ENCODE data around the gene VRK1.

Gene VRK1

DNA sequence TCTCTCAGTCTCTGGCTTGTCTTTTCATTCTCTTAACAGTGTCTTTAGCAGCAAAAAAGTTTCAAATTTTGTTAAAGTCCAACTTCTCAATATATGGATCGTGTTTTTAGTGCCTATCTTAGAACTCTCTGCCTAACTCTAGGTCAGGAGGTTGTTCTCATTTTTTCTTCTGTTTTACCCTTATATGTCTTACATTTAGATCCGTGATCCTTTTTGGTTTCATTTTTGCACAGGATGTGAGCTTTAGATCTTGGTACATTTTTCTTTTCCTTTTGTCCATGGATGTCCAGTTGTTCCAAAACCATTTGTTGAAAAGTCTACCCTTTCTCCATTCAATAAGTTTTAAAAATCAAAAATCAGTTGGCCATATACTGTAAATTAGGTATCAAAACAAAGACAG, 6.8 kb downstream of the VRK1 start:
- Histone ChIP-seq H3K27me3 (ENCODE audit: control insufficient read depth, insufficient read depth, low read length) (no peaks in the 10 kb centered on the region), H3K27ac (ENCODE audit: low read length) (no peak overlapping the region), H3K4me1 (ENCODE audit: control insufficient read depth, insufficient read depth, low read length) (no peaks in the 10 kb centered on the region), H3K9me3 (ENCODE audit: control insufficient read depth, insufficient read depth, low read length) (no peaks in the 10 kb centered on the region), H3K36me3 (ENCODE audit: control insufficient read depth, insufficient read depth, low read length) (no peaks in the 10 kb centered on the region; the same call in 1 of the 2 replicates), H3K4me3 (ENCODE audit: low read length) (no peak overlapping the region)
- WGBS (ENCODE audit: insufficient coverage, insufficient read length), result no CpG with 5 or more reads among the region's 2 CpGs
- no peak for DNase-seq (ENCODE audit: low read depth, low spot score)

DNA sequence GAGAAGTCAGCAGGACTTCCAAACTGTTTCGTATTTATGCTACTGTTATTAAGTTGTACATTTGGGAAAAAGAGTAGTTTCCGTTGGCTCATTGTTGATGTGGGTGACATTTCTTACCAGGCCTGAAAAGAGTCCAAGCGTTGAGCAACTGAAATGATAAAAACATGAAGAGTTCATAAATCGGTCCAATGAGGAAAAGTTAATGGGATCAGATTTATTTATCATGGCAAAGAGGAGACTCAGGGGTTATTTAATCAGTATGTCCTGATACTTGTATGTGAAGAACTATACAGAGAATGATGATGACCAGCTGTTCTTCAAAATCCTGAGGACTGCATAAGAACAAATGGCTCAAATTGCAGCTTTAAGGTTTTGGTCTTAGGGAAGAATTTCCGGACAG, 7.7 kb downstream of the VRK1 start:
- H3K27ac ChIP-seq (ENCODE audit: low read length), result no peak overlapping the region
- DNase-seq (ENCODE audit: low read depth, low spot score), result no peak
- no peaks in the 10 kb centered on the region for H3K9me3 ChIP-seq (ENCODE audit: control insufficient read depth, insufficient read depth, low read length)
- no CpG with 5 or more reads among the region's 5 CpGs for WGBS (ENCODE audit: insufficient coverage, insufficient read length)
- H3K4me1 ChIP-seq (ENCODE audit: control insufficient read depth, insufficient read depth, low read length), result no peaks in the 10 kb centered on the region
- H3K36me3 ChIP-seq (ENCODE audit: control insufficient read depth, insufficient read depth, low read length), result no peaks in the 10 kb centered on the region; the same call in 1 of the 2 replicates
- H3K4me3 ChIP-seq (ENCODE audit: low read length), result no peak overlapping the region
- no peaks in the 10 kb centered on the region for H3K27me3 ChIP-seq (ENCODE audit: control insufficient read depth, insufficient read depth, low read length)

DNA sequence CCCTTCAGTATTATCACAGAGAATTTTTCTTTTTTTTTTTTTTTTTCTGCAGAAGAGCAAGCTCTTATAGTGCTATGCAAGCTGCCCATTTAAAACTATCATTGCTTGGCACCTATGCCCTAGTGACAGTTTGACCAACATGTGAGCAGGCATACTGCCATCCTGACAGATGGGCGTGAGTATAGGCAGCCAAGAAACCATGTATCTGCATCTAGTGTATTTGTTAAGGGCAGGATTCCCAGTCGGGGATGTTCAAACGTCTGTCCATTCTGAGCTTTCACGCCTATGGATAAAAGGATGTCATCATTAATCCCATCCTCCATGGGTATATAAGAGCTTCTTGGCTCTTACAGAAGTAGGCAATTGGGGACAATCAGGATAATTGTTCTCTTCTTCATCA, 8.8 kb downstream of the VRK1 start:
- Histone ChIP-seq H3K27ac (ENCODE audit: low read length) (no peak overlapping the region), H3K27me3 (ENCODE audit: control insufficient read depth, insufficient read depth, low read length) (no peaks in the 10 kb centered on the region), H3K4me1 (ENCODE audit: control insufficient read depth, insufficient read depth, low read length) (no peaks in the 10 kb centered on the region), H3K9me3 (ENCODE audit: control insufficient read depth, insufficient read depth, low read length) (no peaks in the 10 kb centered on the region), H3K36me3 (ENCODE audit: control insufficient read depth, insufficient read depth, low read length) (no peaks in the 10 kb centered on the region; the same call in 1 of the 2 replicates), H3K4me3 (ENCODE audit: low read length) (no peak overlapping the region)
- no peak for DNase-seq (ENCODE audit: low read depth, low spot score)
- WGBS (ENCODE audit: insufficient coverage, insufficient read length), result no CpG with 5 or more reads among the region's 4 CpGs

DNA sequence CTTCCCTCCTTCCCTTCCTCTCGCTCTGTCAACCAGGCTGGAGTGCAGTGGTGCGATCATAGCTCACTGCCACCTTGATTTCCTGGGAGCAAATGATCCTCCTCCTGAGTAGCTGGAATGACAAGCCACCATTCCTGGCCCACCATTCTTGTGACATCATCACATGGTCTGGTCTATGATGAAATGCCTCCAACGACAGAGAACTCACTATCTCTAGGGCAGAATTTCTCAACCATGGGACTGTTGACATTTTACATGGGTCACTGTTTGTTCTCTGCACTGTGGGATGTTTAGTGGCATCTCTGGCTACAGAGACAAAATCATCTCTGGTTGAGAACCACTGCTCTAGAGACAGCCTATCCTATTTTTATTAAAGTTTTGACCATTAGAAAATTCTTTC, 9.7 kb downstream of the VRK1 start:
- Histone ChIP-seq H3K9me3 (ENCODE audit: control insufficient read depth, insufficient read depth, low read length) (no peaks in the 10 kb centered on the region), H3K4me1 (ENCODE audit: control insufficient read depth, insufficient read depth, low read length) (no peaks in the 10 kb centered on the region), H3K27ac (ENCODE audit: low read length) (no peak overlapping the region), H3K27me3 (ENCODE audit: control insufficient read depth, insufficient read depth, low read length) (no peaks in the 10 kb centered on the region), H3K4me3 (ENCODE audit: low read length) (no peak overlapping the region), H3K36me3 (ENCODE audit: control insufficient read depth, insufficient read depth, low read length) (no peaks in the 10 kb centered on the region; the same call in 1 of the 2 replicates)
- no peak for DNase-seq (ENCODE audit: low read depth, low spot score)
- no CpG with 5 or more reads among the region's 3 CpGs for WGBS (ENCODE audit: insufficient coverage, insufficient read length)

DNA sequence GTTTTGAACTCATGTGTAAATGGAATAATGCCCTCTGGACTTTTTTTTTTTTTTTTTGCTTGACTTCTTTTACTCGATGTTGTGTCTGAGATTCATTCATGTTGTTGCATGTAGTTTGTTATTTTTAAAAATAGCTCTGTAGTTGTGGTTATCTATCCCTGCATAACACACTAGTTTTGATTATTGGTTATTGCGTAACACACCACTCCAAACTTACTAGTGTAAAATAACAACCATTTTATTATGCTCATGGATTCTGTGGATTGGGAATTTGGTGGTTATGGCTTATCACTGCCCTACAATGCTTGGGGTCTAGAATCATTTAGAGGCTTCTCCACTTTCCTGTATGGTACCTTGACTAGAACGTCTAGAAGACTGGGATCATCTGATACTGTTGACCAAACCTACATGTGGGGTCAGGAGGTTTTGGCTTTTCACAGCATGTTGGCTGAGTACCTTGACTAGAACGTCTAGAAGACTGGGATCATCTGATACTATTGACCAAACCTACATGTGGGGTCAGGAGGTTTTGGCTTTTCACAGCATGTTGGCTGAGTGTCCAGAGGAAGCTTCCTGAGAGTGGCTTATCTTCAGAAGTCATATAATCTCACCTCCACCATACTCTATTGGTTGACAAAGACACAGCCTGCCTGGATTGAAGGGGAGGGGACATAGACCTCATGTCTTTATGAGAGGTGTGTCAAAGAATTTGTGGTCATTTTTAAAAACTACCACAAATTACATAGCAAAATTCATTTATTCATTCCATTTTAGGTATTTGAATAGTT, 11.6 kb downstream of the VRK1 start:
- no peak for DNase-seq (ENCODE audit: low read depth, low spot score)
- Histone ChIP-seq H3K27ac (ENCODE audit: low read length) (no peak overlapping the region), H3K9me3 (ENCODE audit: control insufficient read depth, insufficient read depth, low read length) (no peaks in the 10 kb centered on the region), H3K4me1 (ENCODE audit: control insufficient read depth, insufficient read depth, low read length) (no peaks in the 10 kb centered on the region), H3K36me3 (ENCODE audit: control insufficient read depth, insufficient read depth, low read length) (no peaks in the 10 kb centered on the region; the same call in 1 of the 2 replicates), H3K4me3 (ENCODE audit: low read length) (no peak overlapping the region), H3K27me3 (ENCODE audit: control insufficient read depth, insufficient read depth, low read length) (no peaks in the 10 kb centered on the region)
- WGBS (ENCODE audit: insufficient coverage, insufficient read length), result no CpG with 5 or more reads among the region's 4 CpGs

DNA sequence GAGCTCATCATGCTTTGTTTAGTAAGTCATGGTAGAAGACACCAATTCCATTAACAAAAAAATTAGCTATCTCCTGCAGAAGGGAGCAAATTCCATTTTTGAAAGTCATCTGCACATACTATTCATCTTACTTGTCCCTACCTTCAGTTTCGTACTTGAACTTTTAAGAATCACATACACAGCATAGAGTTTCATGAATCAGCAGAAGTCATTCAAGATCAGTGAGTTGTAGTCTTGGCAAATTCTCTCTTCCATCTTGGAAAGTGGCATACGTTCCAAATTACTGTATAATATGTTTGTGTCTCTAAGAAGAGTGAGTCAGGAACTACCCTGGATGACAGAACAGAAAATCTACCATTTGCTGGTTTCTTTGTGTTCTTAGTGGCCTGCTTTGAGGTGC, 14.1 kb downstream of the VRK1 start:
- Histone ChIP-seq H3K4me3 (ENCODE audit: low read length) (no peak overlapping the region), H3K27ac (ENCODE audit: low read length) (no peak overlapping the region), H3K4me1 (ENCODE audit: control insufficient read depth, insufficient read depth, low read length) (no peaks in the 10 kb centered on the region), H3K9me3 (ENCODE audit: control insufficient read depth, insufficient read depth, low read length) (no peaks in the 10 kb centered on the region), H3K27me3 (ENCODE audit: control insufficient read depth, insufficient read depth, low read length) (no peaks in the 10 kb centered on the region), H3K36me3 (ENCODE audit: control insufficient read depth, insufficient read depth, low read length) (no peaks in the 10 kb centered on the region)
- WGBS (ENCODE audit: insufficient coverage, insufficient read length), result no CpG with 5 or more reads among the region's 2 CpGs
- DNase-seq (ENCODE audit: low read depth, low spot score), result no peak

DNA sequence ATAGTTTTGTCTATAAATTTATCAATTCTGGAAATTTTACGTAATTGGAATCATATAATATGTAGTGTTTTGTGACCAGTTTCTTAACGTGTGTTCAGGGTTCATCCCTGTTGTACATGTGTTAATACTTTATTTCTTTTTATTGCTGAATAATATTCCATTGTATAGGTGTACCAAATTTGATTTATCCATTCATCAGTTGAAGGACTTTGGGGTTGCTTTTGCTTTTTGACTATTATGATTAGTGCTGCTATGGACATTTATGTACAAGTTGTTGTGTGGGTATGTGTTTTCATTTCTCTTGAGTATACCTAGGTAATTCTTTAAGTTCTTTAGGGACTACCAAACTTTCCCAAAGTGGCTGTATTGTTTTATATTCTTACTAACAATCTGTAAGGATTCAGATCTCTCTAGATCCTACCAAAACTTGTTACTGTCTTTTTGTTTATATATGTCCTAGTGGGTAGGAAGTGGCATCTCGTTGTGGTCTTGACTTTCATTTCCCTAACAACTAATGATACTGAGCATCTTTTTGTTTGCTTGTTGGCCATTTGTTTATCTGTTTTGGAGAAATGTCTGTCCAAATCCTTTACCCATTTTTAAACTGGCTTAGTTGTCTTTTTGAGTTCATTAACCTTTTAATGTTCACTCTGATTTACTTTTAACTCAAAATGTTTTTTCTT, 14.9 kb downstream of the VRK1 start:
- no CpG with 5 or more reads among the region's 3 CpGs for WGBS (ENCODE audit: insufficient coverage, insufficient read length)

DNA sequence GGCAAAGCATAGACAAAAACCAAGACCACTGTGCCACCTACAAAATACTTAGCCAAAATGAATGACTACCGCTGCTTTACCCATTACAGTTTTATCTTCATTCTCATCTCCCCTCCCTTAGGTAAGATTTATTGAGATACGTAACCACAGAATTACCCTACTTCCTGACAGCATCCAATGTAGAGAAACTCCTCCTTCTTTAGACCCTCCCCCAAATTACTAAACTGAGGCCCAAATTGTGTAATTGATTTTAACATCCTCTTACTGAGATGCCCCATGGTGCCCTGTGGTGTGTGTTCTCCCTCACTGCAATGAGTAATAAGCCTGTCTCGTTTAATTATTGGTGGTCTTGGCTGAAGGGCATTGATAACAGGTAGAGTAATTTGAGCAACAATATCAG, 19.1 kb downstream of the VRK1 start:
- no peaks in the 10 kb centered on the region for H3K36me3 ChIP-seq (ENCODE audit: control insufficient read depth, insufficient read depth, low read length)
- DNase-seq (ENCODE audit: low read depth, low spot score), result no peak
- H3K4me3 ChIP-seq (ENCODE audit: low read length), result no peak overlapping the region
- no CpG with 5 or more reads among the region's 3 CpGs for WGBS (ENCODE audit: insufficient coverage, insufficient read length)
- H3K4me1 ChIP-seq (ENCODE audit: control insufficient read depth, insufficient read depth, low read length), result no peaks in the 10 kb centered on the region; the same call in 1 of the 2 replicates
- H3K9me3 ChIP-seq (ENCODE audit: control insufficient read depth, insufficient read depth, low read length), result no peaks in the 10 kb centered on the region
- no peak overlapping the region for H3K27ac ChIP-seq (ENCODE audit: low read length)
- H3K27me3 ChIP-seq (ENCODE audit: control insufficient read depth, insufficient read depth, low read length), result no peaks in the 10 kb centered on the region

More for the DNA sequence above, 14.9 kb downstream of the VRK1 start:
- H3K9me3 ChIP-seq (ENCODE audit: control insufficient read depth, insufficient read depth, low read length), result no peaks in the 10 kb centered on the region
- no peaks in the 10 kb centered on the region for H3K27me3 ChIP-seq (ENCODE audit: control insufficient read depth, insufficient read depth, low read length)
- H3K36me3 ChIP-seq (ENCODE audit: control insufficient read depth, insufficient read depth, low read length), result no peaks in the 10 kb centered on the region
- no peak overlapping the region for H3K4me3 ChIP-seq (ENCODE audit: low read length)
- no peak overlapping the region for H3K27ac ChIP-seq (ENCODE audit: low read length)
- DNase-seq (ENCODE audit: low read depth, low spot score), result no peak
- H3K4me1 ChIP-seq (ENCODE audit: control insufficient read depth, insufficient read depth, low read length), result no peaks in the 10 kb centered on the region

DNA sequence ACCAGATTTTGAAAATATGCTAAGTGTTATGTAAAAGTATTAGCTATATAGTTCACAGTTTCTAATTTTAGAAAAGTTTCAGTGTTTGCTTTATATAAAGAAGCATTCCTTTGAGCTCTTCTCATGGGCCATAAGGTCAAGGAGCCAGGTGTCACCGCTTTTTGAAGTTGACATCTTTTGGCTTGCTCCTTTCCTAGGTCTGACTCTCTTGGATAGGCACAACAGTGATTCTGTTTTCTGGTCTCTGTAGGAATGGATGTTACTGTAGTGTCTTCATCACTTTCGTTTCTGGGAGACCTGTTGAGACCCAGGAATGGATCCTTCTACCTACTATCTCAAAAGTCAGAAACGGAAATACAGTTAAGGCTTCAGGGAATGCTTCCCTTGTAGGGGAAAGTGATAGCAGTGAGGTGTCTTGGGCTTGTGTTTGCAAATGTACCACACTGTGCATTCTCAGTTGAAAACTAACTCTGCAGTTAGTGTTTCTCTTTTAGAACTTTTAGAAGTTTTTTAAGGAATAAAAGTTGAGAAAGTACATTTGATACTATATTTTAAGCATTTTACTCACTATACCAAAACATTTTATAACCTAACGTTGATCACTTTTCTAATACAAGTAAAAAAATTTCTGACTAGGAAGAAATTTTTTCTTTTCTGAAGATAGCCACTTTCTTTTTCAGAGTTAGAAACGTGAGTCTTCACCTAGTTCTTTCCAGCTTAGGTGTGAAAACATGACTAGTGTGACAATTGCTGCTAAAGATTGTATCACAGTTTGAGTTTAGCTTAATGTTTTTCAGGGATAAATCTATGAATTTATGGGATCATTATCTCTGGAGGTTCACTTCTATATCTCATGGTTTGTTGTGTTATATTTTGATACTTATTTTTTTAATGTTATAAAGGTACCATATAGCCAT, 20.8 kb downstream of the VRK1 start:
- no peak for DNase-seq (ENCODE audit: low read depth, low spot score)
- H3K4me1 ChIP-seq (ENCODE audit: control insufficient read depth, insufficient read depth, low read length), result no peaks in the 10 kb centered on the region; the same call in 1 of the 2 replicates
- no peak overlapping the region for H3K27ac ChIP-seq (ENCODE audit: low read length)
- H3K36me3 ChIP-seq (ENCODE audit: control insufficient read depth, insufficient read depth, low read length), result no peaks in the 10 kb centered on the region
- H3K27me3 ChIP-seq (ENCODE audit: control insufficient read depth, insufficient read depth, low read length), result no peaks in the 10 kb centered on the region
- no CpG with 5 or more reads among the region's 5 CpGs for WGBS (ENCODE audit: insufficient coverage, insufficient read length)
- no peaks in the 10 kb centered on the region for H3K9me3 ChIP-seq (ENCODE audit: control insufficient read depth, insufficient read depth, low read length)
- no peak overlapping the region for H3K4me3 ChIP-seq (ENCODE audit: low read length)

DNA sequence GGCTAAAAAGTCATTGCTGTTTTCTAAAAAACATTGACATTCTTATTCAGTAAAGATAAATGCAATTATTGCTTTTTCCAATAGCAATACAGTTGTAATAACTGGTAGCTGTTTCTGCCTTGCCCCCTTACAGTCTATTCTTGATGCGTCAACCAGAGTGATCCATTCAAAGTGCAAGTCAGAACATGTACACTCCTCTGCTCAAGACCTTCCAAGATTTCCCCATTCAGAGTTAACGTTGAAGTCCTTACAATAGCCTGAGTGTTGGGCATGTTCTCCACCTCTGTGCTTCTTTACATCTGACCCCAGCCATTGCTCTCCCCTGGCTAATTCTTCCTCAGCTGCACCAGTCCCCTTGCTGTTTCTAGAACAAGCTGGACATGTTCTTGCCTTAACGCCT, 24.3 kb downstream of the VRK1 start:
- H3K9me3 ChIP-seq (ENCODE audit: control insufficient read depth, insufficient read depth, low read length), result no peaks in the 10 kb centered on the region
- no CpG with 5 or more reads among the region's 3 CpGs for WGBS (ENCODE audit: insufficient coverage, insufficient read length)
- H3K27me3 ChIP-seq (ENCODE audit: control insufficient read depth, insufficient read depth, low read length), result no peaks in the 10 kb centered on the region
- H3K4me3 ChIP-seq (ENCODE audit: low read length), result no peak overlapping the region
- DNase-seq (ENCODE audit: low read depth, low spot score), result no peak
- H3K27ac ChIP-seq (ENCODE audit: low read length), result no peak overlapping the region
- no peaks in the 10 kb centered on the region for H3K36me3 ChIP-seq (ENCODE audit: control insufficient read depth, insufficient read depth, low read length)
- H3K4me1 ChIP-seq (ENCODE audit: control insufficient read depth, insufficient read depth, low read length), result no peaks in the 10 kb centered on the region; the same call in 1 of the 2 replicates
